ENCODE results near the gene GPR108.
"Not testable (repeated sequence)": the region's sequence is repeated elsewhere in the genome, so short reads cannot be mapped to it uniquely, and the experiment has no call there.

GPR108 gene

GRCh38 chr19:6714749-6715555 lies 22.4 kb downstream of the GPR108 start:
- intact Hi-C loops (cut with DNase I), result no loop called here
- DNase-seq, result no peak

DNA sequence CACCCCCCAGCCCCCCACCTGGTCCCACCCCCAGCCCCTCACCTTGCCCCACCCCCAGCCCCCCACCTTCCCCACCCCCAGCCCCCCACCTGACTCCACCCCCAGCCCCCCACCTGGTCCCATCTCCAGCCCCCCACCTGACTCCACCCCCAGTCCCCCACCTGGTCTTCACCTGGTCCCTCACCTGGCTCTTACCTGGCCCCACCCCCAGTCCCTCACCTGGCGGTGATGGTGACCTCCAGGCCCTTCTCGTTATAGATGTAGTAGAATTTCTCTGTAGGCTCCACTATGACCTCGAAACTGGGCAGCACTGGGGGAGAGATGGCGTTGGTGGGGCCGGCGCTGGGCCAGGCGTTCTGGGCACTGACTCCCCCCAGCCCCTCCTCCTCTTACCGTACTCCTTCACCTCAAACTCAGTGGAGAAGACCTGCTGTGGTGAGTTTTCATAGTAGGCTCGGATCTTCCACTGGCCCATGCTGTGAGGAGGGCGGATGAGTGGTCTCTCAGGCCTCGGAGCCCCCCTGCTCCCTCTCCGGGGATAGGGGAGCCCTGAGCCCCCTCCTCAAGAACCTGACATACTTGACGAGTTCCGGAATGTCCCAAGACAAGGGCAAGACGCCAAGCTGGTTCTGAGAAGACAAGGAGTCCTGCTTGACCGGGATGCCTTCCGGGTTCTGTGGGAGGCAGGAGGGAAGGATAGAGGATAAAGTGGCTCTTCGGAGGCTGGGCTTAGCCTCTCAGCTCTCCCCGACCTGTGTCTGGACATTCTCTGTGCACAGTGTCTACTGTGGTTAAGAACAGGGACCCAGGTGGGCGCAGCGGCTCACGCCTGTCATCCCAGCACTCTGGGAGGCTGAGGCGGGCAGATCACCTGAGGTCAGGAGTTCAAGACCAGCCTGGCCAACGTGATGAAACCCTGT lies 23.3 kb downstream of the GPR108 start:
- DNase-seq, result no peak
- intact Hi-C loops (cut with DNase I), result no loop called here

- DNase-seq, result no peak
- intact Hi-C loops (cut with DNase I), result no loop called here
These were observed 24.4 kb downstream of the GPR108 start for GRCh38 chr19:6712692-6713670.

DNA sequence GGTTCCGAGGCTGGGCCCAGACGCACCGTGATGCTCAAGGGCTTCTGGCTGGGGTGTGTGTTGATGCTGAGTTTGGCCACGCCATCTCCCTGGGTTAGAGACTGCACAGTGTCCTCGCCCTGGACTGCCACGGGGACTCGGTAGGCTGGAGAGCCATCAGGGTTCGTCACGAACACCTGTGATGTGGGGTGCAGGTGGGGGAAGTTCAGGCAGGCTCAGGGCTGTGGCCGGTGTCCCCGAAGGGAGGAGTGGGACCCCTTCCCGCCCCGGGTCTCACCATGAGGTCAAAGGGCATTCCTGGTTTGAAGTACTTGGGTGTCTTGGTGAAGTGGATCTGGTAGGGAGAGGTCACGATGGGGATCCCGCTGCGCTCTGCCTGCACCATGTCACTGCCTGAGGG lies 25.1 kb downstream of the GPR108 start:
- no peak for DNase-seq
- intact Hi-C loops (cut with DNase I), result no loop called here

- DNase-seq, result no peak
These were observed 25.8 kb downstream of the GPR108 start for GRCh38 chr19:6711605-6712004.

DNA sequence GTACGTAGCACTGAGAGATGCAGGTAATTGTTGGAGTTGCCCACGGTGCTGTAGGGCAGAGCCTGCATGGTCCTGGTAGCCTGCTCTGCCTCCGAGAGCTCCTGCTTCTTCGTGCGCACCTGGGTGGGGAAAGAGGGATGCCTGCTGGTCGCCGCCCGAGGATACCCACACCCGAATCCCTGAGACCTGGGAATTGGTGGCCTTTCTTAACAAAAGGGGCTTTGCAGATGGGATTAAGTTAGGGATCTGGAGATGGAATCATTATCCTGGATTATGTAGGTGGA lies 26.4 kb downstream of the GPR108 start:
- no peak for DNase-seq
- intact Hi-C loops (cut with DNase I), result no loop called here

More at GRCh38 chr19:6711605-6712004, 25.8 kb downstream of the GPR108 start:
- intact Hi-C loops (cut with DNase I), result no loop called here

DNA sequence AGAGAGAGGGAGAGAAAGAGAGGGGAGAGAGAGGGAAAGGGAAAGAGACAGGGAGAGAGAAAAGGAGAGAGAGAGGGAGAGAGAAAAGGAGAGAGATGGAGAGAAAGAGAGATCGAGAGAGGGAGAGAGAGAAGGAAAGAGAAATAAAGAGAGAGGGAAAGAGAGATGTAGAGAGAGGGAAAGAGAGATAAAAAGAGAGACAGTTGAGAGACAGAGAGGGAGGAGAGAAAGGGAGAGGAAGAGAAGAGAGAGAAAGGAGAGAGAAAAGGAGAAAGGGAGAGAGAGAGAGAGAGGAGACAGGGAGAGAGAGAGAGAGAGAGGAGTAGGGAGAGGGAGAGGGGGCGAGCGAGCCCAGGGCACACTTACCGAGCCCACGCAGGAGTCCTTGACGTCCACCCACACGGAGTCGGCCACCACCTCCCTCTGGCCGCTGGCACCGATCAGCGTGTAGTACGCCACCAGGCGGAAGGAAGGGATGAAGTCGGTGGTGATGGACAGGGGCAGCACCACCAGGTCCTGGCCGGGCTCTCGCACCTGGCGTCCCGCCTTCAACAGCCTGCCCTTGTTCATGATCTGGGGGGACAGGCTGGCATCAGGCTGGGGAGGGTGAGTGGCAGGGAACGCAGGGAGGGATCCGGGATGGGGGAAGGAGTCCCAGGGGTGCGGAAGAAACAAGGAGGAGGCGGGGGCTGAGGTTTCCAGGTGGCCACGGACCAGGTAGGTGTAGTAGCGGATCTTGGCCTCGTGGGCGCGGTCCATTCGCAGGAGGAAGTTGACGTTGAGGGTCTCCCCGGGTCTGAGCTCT lies 26.9 kb downstream of the GPR108 start:
- no peak for DNase-seq
- intact Hi-C loops (cut with DNase I), result no loop called here

DNA sequence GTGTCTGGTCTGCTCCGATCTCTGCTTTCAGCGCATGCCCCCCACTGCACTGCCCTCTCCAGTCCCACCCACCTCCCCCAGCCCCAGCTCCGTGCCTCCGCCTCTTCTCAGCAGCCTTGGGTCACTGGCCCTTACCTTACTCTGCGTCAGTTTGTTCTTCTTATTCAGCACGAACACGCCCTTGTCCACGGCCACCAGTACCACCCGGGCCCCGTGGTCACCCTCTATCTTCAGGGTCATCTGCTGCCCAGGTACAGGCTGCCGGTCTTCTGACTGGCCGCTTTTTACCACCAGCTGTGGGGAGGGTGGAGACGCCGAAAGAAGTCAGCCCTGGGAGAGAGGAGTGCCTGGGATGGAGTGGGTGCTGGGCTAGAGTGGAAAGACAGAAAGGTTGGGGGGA lies 27.8 kb downstream of the GPR108 start:
- intact Hi-C loops (cut with DNase I), result no loop called here
- no peak for DNase-seq

DNA sequence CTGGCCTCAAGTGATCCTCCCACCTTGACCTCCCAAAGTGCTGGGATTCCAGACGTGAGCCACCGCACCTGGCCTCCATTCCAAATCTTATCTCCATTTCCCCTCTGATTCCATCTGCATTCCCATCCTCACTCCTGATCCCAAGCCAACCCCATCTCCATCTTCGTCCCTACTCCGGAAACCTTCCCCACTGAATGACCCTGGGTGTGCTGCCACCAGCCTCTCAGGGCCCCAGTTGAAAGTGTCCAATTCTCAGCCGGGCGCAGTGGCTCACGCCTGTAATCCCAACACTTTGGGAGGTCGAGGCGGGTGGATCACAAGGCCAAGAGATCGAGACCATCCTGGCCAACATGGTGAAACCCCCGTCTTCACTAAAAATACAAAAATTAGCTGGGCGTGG lies 28.5 kb downstream of the GPR108 start:
- intact Hi-C loops (cut with DNase I); DNase-seq: not testable (repeated sequence)

DNA sequence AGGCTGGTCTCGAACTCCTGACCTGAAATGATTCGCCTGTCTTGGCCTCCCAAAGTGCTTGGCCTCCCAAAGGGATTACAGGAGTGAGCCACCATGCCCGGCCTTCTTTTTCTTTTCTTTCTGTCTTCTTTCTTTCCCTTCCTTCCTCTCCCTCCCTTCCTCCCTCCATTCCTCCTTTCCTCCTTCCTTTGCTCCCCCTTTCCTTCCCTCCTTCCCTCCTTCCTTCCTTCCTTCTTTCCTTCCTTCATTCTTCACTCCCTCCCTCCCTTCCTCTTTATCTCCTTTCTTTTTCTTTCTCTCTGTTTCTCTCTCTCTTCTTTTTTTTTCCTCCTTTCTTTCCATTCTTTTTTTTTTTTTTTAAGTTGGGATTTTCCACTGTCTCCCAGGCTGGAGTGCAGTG lies 29.0 kb downstream of the GPR108 start:
- intact Hi-C loops (cut with DNase I), result no loop called here
- DNase-seq, result no peak

- DNase-seq, result no peak
These were observed 29.7 kb downstream of the GPR108 start for GRCh38 chr19:6707658-6708018.

GRCh38 chr19:6707011-6707657 lies 30.2 kb downstream of the GPR108 start:
- intact Hi-C loops (cut with DNase I), result no loop called here
- DNase-seq, result no peak

More at GRCh38 chr19:6707658-6708018, 29.7 kb downstream of the GPR108 start:
- intact Hi-C loops (cut with DNase I), result no loop called here

DNA sequence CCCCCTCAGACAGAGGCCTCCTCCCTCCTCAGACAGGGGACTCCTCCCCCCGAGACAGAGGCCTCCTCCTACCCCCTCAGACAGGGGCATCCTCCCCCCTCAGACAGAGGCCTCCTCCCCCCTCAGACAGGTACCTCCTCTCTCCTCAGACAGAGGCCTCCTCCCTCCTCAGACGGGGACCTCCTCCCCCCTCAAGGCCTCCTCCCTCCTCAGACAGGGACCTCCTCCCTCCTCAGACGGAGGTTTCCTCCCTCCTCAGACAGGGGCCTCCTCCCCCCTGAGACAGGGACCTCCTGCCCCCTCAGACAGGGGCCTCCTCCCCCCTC lies 30.8 kb downstream of the GPR108 start:
- intact Hi-C loops (cut with DNase I), result no loop called here
- no peak for DNase-seq

GRCh38 chr19:6705931-6706632 lies 31.3 kb downstream of the GPR108 start:
- DNase-seq, result no peak
- intact Hi-C loops (cut with DNase I), result no loop called here

GRCh38 chr19:6700586-6701316 lies 36.6 kb downstream of the GPR108 start:
- intact Hi-C loops (cut with DNase I), result no loop called here
- no peak for DNase-seq

DNA sequence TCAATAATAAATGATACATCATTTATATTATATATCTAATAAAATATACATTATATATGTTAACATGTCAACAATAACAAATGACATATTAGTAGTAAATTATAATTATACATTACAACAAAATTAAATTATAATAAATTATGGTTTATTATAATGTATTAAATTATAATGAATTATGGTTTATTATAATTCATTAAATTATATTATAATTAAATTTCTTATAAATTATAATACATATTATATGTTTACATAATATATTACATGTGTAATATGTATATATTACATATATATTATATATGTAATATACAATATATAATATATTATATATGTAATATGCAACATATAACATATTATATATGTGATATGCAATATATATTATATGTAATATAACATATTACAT lies 37.4 kb downstream of the GPR108 start:
- intact Hi-C loops (cut with DNase I), result no loop called here
- DNase-seq, result no peak

DNA sequence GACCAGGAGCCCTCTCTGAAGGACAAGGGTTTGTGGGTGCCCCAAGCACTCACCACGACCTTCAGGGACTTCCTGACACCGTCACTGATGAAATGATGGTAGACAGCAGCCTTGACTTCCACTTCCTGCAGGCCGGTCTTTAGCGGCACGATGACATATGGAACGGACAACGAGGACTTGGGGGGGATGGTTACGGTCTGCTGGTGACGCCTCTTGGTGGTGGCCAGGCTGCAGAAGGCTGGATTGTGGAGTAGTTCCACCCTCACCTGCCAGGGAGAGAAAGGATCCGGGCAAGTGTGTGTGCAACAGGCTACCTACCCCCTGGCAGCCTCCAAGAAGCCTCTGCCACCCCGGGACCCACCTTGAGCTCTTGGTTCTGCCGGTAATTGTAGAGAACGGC lies 40.1 kb downstream of the GPR108 start:
- intact Hi-C loops (cut with DNase I), result no loop called here
- no peak for DNase-seq
